Esophagus (tissue), 2 donors: Measurements from ENCODE around the gene ANKK1. TPM values are rescaled to one million over a fixed set of nuclear protein-coding genes. Genes with fewer than 3 reads are reported as not detected.

Experiments used
- H3K27ac ChIP-seq, 2 donors: one replicate each; pipeline ENCODE4 v1.5.1; 2013; ENCODE audit warnings: low read depth in 2 of 2, mild to moderate bottlenecking in 2 of 2, inconsistent platforms in 1 of 2, low read length in 1 of 2, moderate library complexity in 1 of 2
- H3K27me3 ChIP-seq, 2 donors: one replicate each; pipeline ENCODE4 v1.6.1; 2013; ENCODE audit warnings: low read length in 2 of 2, control low read depth in 1 of 2, mild to moderate bottlenecking in 1 of 2; ENCODE audit not compliant: insufficient read depth in 2 of 2, control insufficient read depth in 1 of 2
- H3K36me3 ChIP-seq, 2 donors: one replicate each; pipeline ENCODE4 v1.6.1; 2013; ENCODE audit warnings: low read length in 1 of 2; ENCODE audit not compliant: control insufficient read depth in 2 of 2, insufficient read depth in 2 of 2
- H3K4me1 ChIP-seq, 2 donors: one replicate each; pipeline ENCODE4 v1.6.1; 2013; ENCODE audit warnings: low read length in 1 of 2; ENCODE audit not compliant: control insufficient read depth in 2 of 2, insufficient read depth in 2 of 2
- H3K4me3 ChIP-seq, 2 donors: one replicate each; pipeline ENCODE4 v1.5.1; 2013; ENCODE audit warnings: low read length in 2 of 2, mild to moderate bottlenecking in 2 of 2, low read depth in 1 of 2, moderate library complexity in 1 of 2
- H3K9me3 ChIP-seq, 2 donors: one replicate each; pipeline ENCODE4 v1.6.1; 2013; ENCODE audit warnings: mild to moderate bottlenecking in 2 of 2, low read depth in 1 of 2, low read length in 1 of 2, moderate library complexity in 1 of 2; ENCODE audit not compliant: control insufficient read depth in 2 of 2, insufficient read depth in 1 of 2
- WGBS, 2 donors: extraction: QIAGEN DNeasy Blood & Tissue Kit; methylation state at CpG; one replicate each; pipeline ENCODE4 v1.1.7; 2013; 5-methylcytosine and 5-hydroxymethylcytosine counted together
- polyA plus RNA-seq, 2 donors: library from polyadenylated mRNA; stranded (reverse); fragments of 200-250 nt; gene quantifications; one replicate each; pipeline ENCODE4 v1.2.3, GENCODE V29; 2013
- donor health status: healthy with polysubstance abuse.
- donor health status: Bipolar disorder and iron deficiency.

The ANKK1 gene
- polyA plus RNA-seq, 2 donors, result 0.67 to 0.88 TPM

DNA sequence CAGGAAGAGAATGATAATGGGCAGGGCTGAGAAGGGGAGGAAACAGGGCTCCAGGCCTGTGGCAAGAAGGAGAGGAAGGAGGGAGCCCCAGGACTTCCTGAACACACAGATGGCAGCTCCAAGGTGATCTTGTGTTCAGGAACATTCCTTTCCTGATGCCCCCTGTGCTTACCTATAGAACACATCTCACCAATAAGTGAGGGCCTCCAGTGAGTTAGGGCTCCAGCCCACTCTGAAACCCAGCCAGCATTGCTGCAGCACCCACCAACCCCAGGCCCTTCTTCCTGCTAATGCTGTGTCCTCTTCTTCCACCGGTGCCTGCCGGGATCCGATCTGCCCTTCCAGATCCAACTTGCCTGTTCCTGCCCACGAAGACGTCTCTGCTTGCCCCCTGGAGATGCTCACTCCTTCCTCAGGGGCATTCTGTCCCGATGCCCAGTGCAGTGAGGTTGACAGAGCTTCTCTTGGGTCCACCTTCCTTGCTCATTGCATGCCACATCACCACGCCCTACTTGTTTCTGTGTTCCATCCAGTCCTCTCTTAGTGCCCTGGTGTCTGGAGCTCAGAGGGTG is 17.4 kb downstream of the ANKK1 start:
- Histone ChIP-seq H3K36me3 (no peaks in the 10 kb centered on the region), H3K9me3 (no peaks in the 10 kb centered on the region), H3K4me3 (no peak overlapping the region), H3K27me3 (no peaks in the 10 kb centered on the region), H3K4me1 (peaks cover 5 to 6% of the 10 kb centered on the region in 2 donors), H3K27ac (no peak overlapping the region)
- WGBS, 2 donors, result 48 to 65% methylated on average over 7 of the region's 7 CpGs

DNA sequence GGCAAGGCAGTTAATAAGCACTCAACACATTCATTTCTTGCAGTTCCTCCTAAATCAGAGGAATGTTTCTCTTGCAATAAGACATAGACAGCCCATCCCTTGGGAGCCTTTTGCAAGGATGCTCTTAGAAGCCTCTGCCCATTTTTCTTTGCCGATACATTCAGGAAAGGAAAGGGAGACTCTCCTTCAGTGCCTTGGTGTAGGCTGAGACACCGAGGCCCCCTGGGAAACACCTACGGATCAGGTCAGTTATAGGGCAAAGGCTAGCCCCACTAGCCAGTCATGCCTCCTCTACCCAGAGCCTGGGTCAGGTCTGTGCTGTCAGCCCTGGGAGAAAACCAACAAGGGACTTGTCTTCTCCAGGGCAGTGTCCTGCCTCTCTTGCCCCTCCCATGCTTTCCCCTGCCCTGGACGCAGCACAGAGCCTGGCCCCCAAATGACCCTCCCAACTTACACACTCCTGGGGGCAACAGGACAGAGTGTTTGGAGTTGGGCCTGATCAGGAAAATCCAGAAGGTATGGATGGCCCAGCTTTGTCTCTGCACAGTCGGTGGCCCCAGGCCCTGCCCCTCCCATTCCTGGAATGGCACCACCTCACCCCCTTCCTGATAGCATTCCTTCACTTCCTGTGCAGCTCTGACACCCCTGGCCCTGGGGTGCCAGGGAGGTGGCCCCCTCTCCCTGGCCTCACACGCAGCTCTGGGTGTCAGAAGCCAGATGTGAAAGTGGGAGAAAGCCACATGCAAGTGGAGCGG is 18.3 kb downstream of the ANKK1 start:
- Histone ChIP-seq H3K27ac (no peak overlapping the region), H3K9me3 (no peaks in the 10 kb centered on the region), H3K36me3 (no peaks in the 10 kb centered on the region), H3K27me3 (no peaks in the 10 kb centered on the region), H3K4me3 (no peak overlapping the region), H3K4me1 (peaks cover 5 to 6% of the 10 kb centered on the region in 2 donors)
- 76 to 79% methylated on average over 7 of the region's 7 CpGs for WGBS, 2 donors

DNA sequence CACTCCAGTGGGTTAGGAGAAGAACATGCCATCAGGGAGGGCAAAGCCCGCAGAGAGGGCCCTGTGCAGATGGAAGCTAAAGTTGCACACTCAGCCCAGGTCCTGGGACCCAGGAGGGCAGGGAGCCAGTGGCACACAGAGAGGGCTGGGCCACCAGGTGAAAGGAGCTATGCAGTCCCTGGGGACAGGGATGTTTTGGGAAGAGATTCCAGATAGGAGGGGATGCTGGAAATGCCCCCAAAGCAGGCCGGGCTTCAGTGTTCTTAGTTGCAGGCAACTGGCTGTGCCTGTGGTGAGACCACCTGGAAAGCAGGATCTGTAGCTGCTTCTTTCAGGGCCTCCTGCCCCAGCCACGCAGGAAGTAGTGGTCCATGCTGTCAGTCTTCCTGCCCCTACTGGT is 19.6 kb downstream of the ANKK1 start:
- Histone ChIP-seq H3K9me3 (no peaks in the 10 kb centered on the region), H3K4me3 (no peak overlapping the region), H3K27ac (no peak overlapping the region), H3K36me3 (no peaks in the 10 kb centered on the region), H3K4me1 (peaks cover 0 to 6% of the 10 kb centered on the region in 2 donors), H3K27me3 (no peaks in the 10 kb centered on the region)
- 75 to 83% methylated on average over 2 to 3 of the region's 3 CpGs for WGBS, 2 donors

DNA sequence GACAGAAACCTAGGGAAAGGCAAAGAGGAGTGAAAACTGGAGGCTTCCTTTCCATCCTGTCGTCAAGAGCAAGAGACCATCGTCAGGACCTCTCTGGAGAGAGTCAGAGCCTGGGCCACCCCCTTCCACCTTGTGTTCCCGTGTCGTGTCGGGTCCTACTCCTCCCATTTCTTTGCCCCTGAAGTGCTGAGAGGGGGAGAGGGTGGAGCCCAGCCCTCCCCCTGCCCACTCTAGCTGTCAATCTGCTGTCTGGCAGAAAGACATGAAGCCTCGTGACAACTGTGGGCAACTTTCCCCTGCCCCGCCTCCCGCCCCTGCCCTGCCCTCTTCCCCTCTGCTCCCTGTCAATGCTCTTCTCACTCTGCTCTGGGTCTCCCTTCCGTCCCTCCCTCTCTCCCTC is 20.6 kb downstream of the ANKK1 start:
- Histone ChIP-seq H3K4me3 (no peak overlapping the region), H3K9me3 (no peaks in the 10 kb centered on the region), H3K4me1 (peaks cover 0 to 6% of the 10 kb centered on the region in 2 donors), H3K36me3 (no peaks in the 10 kb centered on the region), H3K27ac (no peak overlapping the region), H3K27me3 (no peaks in the 10 kb centered on the region)
- 72 to 76% methylated on average over 9 of the region's 9 CpGs for WGBS, 2 donors

DNA sequence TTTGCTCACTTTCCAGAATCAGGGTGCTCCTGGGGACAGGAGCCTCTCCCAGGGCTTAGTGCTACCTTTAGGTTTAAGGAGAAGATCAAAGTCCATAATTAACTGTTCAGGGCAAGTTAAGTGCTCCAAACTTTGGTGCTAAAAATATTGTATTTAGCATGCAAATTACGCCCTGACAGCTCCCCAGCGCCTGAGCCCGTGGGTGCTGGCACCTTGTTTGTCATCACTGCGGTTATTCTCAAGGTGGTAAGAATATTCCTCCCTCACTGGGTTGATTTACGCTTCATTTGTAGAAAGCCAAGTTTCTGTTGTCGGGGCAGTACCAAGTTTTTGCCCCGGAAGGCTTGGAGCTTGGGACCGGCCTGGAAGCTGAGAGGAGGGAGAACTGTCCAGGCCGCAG is 21.3 kb downstream of the ANKK1 start:
- WGBS, 2 donors, result 81 to 83% methylated on average over 9 of the region's 9 CpGs
- peaks cover 0 to 6% of the 10 kb centered on the region in 2 donors for H3K4me1 ChIP-seq

DNA sequence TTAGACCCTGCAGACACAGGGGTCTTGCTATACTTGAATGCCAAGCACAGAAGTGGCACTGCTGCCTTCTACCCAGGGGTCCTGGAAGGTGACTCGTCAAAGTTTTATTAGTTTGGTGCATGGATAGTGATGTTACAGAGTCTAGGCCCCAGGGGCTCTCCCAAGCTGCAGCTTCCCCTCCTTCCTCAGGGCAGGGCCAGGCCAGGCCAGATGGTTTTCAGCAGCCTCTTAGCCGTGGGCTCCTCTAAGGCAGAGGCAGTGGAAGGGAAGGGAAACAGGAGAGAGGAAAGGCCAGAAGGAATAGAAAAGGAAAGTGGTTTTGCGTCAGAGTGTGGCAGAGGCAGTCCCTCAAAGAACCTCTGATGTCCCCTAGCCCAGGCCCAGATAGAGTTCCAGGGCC is 21.9 kb downstream of the ANKK1 start:
- Histone ChIP-seq H3K4me1 (peaks cover 0 to 6% of the 10 kb centered on the region in 2 donors), H3K4me3 (no peak overlapping the region), H3K27ac (no peak overlapping the region), H3K36me3 (no peaks in the 10 kb centered on the region), H3K9me3 (no peaks in the 10 kb centered on the region), H3K27me3 (no peaks in the 10 kb centered on the region)
- 72 to 86% methylated on average over 3 of the region's 3 CpGs for WGBS, 2 donors

More for the DNA sequence above, 21.3 kb downstream of the ANKK1 start:
- H3K27me3 ChIP-seq, result no peaks in the 10 kb centered on the region
- no peak overlapping the region for H3K27ac ChIP-seq
- no peak overlapping the region for H3K4me3 ChIP-seq
- H3K36me3 ChIP-seq, result no peaks in the 10 kb centered on the region
- H3K9me3 ChIP-seq, result no peaks in the 10 kb centered on the region

DNA sequence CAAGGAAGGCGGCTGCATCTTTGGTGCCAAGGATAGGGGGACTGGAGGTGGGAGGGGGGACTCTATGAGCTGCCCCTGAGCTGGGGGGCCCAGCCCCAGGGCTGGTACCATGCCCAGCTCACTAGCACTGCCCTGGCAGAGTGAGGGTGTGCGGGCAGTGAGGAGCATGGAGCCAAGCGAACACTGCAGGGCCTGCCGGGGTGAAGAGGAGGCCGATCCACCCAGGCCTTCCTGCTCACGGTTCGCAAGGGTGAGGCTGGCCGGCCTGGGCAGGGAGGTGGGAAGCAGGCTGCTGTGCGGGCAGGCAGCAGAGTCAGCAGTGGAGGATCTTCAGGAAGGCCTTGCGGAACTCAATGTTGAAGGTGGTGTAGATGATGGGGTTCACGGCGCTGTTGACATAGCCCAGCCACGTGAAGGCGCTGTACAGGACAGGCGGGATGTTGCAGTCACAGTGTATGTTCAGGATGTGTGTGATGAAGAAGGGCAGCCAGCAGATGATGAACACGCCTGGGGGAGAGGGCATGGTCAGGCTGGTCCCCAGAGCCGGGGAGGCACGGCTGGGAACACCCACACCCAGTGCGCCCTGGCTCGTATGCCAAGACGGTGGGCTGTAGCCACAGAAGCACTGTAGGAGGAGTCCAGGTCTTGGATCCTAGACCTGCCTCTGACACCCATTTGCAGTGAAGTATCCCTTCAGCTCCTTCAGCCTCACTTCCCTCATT is 23.0 kb downstream of the ANKK1 start:
- WGBS, 2 donors, result 87 to 94% methylated on average over 21 of the region's 21 CpGs
- H3K27me3 ChIP-seq, result no peaks in the 10 kb centered on the region
- H3K4me1 ChIP-seq, result peaks cover 0 to 4% of the 10 kb centered on the region in 2 donors
- no peak overlapping the region for H3K27ac ChIP-seq
- no peak overlapping the region for H3K4me3 ChIP-seq
- H3K9me3 ChIP-seq, result no peaks in the 10 kb centered on the region
- H3K36me3 ChIP-seq, result no peaks in the 10 kb centered on the region

DNA sequence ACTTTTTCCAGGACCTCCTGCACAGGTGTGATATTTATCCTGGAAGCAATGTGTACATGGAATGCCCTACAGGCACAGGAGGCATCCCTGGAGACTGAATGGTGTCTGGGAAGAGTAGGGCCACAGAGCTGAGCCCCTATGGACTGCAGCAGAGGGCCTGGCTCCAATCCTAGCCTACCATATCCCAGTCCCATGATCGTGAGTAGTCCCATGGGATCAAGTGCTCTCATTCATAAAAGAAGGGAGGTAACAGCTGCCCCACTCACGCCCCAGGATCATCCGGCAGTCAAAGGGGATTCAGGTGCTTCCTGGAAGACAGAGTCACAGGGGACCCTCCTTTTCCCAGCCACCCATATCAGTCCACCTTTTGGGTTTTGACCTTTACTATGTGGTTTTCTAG is 24.0 kb downstream of the ANKK1 start:
- Histone ChIP-seq H3K4me3 (no peak overlapping the region), H3K9me3 (no peaks in the 10 kb centered on the region), H3K27me3 (no peaks in the 10 kb centered on the region), H3K4me1 (no peaks in the 10 kb centered on the region), H3K27ac (no peak overlapping the region), H3K36me3 (no peaks in the 10 kb centered on the region)
- 81 to 87% methylated on average over 3 of the region's 3 CpGs for WGBS, 2 donors

DNA sequence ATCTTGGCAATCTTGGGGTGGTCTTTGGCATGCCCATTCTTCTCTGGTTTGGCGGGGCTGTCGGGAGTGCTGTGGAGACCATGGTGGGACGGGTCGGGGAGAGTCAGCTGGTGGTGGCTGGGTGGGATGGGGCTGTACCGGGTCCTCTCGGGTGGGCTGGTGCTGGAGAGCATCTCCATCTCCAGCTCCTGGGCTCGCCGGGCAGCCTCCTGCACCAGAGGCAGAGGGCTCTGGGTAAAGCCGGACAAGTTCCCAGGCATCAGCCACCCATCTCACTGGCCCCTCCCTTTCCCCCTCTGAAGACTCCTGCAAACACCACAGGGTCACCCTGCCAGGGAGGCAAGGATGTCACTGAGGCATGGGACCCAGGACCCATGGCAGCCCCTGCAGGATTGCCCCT is 25.1 kb downstream of the ANKK1 start:
- 82 to 89% methylated on average over 9 of the region's 9 CpGs for WGBS, 2 donors
- Histone ChIP-seq H3K27me3 (no peaks in the 10 kb centered on the region), H3K9me3 (no peaks in the 10 kb centered on the region), H3K4me3 (no peak overlapping the region), H3K4me1 (no peaks in the 10 kb centered on the region), H3K36me3 (no peaks in the 10 kb centered on the region), H3K27ac (no peak overlapping the region)
